H1 (cell line): ENCODE data around the gene NOC3L.

Experiments used
- ATF3 ChIP-seq: IDR thresholded peaks from 2 replicates; pipeline ENCODE4 v1.6.1; 2011; ENCODE audit warnings: low read depth, mild to moderate bottlenecking, low read length; ENCODE audit not compliant: insufficient read depth
- EP300 ChIP-seq, 2 experiments: IDR thresholded peaks; 1 replicate in 1 of 2; 2 replicates in 1 of 2; pipeline ENCODE4 v1.6.1; 2011 to 2012; ENCODE audit warnings: low read depth in 2 of 2, low read length in 2 of 2, mild to moderate bottlenecking in 2 of 2, borderline replicate concordance in 1 of 2, inconsistent platforms in 1 of 2, moderate library complexity in 1 of 2
- FOSL1 ChIP-seq: IDR thresholded peaks from 2 replicates; pipeline ENCODE4 v1.6.1; 2011; ENCODE audit warnings: mild to moderate bottlenecking, low read depth, low read length, moderate library complexity; ENCODE audit not compliant: insufficient read depth
- HDAC2 ChIP-seq, 2 experiments: fragments of 300-600 bp in 1 of 2; sonication (generic) in 1 of 2; IDR thresholded peaks; 2 replicates each; pipeline ENCODE4 v1.6.1; 2011 to 2012; ENCODE audit warnings: low read depth in 2 of 2, low read length in 2 of 2, mild to moderate bottlenecking in 2 of 2, moderate library complexity in 2 of 2, borderline replicate concordance in 1 of 2, inconsistent platforms in 1 of 2
- KDM1A ChIP-seq: fragments of 200-600, 300-600 bp; sonication (generic); IDR thresholded peaks from 2 replicates; pipeline ENCODE4 v1.7.1; 2016; ENCODE audit warnings: mild to moderate bottlenecking, low read length, borderline replicate concordance
- MAX ChIP-seq: IDR thresholded peaks from 2 replicates; pipeline ENCODE4 v1.6.1; 2012; ENCODE audit warnings: inconsistent platforms
- NANOG ChIP-seq: IDR thresholded peaks from 2 replicates; pipeline ENCODE4 v1.6.1; 2011; ENCODE audit warnings: low read length, low read depth, mild to moderate bottlenecking, inconsistent platforms; ENCODE audit not compliant: insufficient read depth, poor library complexity, severe bottlenecking
- PHF8 ChIP-seq: fragments of 200-600 bp; sonication (generic); conservative IDR thresholded peaks from 2 replicates; pipeline ENCODE4 v1.7.1; 2012; ENCODE audit warnings: low read depth, mild to moderate bottlenecking, inconsistent platforms, low read length, moderate library complexity
- POLR2A ChIP-seq, 2 experiments: IDR thresholded peaks; 1 replicate in 1 of 2; 2 replicates in 1 of 2; pipeline ENCODE4 v1.6.1; 2011; ENCODE audit warnings: low read depth in 2 of 2, low read length in 2 of 2, mild to moderate bottlenecking in 2 of 2; ENCODE audit errors: control extremely low read depth in 1 of 2
- SIN3A ChIP-seq, 2 experiments: IDR thresholded peaks in 1 of 2; conservative IDR thresholded peaks in 1 of 2; 2 replicates each; pipeline ENCODE4 v1.6.1; 2011 to 2012; ENCODE audit warnings: low read length in 2 of 2, improper control_type of control experiment in 1 of 2, low read depth in 1 of 2, mild to moderate bottlenecking in 1 of 2
- SP2 ChIP-seq: IDR thresholded peaks from 2 replicates; pipeline ENCODE4 v1.6.1; 2012; ENCODE audit warnings: mild to moderate bottlenecking, low read length, inconsistent platforms
- SRF ChIP-seq: IDR thresholded peaks from 2 replicates; pipeline ENCODE4 v1.6.1; 2011; ENCODE audit warnings: mild to moderate bottlenecking, low read depth, low read length, moderate library complexity
- TEAD4 ChIP-seq: IDR thresholded peaks from 2 replicates; pipeline ENCODE4 v1.6.1; 2012; ENCODE audit warnings: low read depth, low read length, inconsistent platforms, mixed read lengths

GRCh38 chr10:94349327-94349726 is 13.4 kb downstream of the NOC3L start:
- TF ChIP-seq KDM1A = no peak
- TF ChIP-seq ATF3 = no peak
- TF ChIP-seq EP300 (IDR thresholded peaks at IDR 0.05; ENCODE audit: borderline replicate concordance in 1 of 2, low read depth in 2 of 2, low read length in 2 of 2) = no peak
- TF ChIP-seq SP2 = no peak
- TF ChIP-seq PHF8 = no peak
- TF ChIP-seq FOSL1 = no peak
- TF ChIP-seq SRF = no peak
- no peak for TF ChIP-seq HDAC2 (IDR thresholded peaks at IDR 0.05; ENCODE audit: borderline replicate concordance in 1 of 2, low read depth in 2 of 2, low read length in 2 of 2)
- no peak for TF ChIP-seq POLR2A (IDR thresholded peaks at IDR 0.05; ENCODE audit: control extremely low read depth in 1 of 2, low read depth in 2 of 2, low read length in 2 of 2)
- no peak for TF ChIP-seq NANOG
- TF ChIP-seq TEAD4 = no peak
- no peak for TF ChIP-seq SIN3A (conservative IDR thresholded peaks at IDR 0.05 in 1 of 2, IDR thresholded peaks at IDR 0.05 in 1 of 2; ENCODE audit: low read depth in 1 of 2, low read length in 2 of 2)
- no peak for TF ChIP-seq MAX
